ENCODE data around the gene LSM6.

DNA sequence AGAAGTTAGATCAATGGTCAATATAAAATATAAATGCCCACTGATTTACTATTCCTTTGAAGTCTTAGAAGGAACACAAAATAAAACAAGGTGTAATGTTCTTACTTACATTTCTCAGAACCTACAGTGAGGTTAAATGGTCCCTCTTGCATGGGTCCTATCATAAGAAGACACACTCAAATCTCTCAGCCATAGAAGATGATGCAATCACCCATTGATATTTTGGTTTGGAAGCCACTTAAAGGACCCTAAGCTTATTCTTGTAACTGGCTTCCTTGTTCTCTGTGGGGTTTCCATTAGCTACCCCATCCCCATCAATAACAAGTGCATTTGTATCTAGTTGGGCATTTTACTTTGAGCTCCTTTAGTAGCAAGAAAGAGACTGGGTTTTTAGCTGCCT lies 53.9 kb downstream of the LSM6 start:
- TF ChIP-seq, protein P1, sequence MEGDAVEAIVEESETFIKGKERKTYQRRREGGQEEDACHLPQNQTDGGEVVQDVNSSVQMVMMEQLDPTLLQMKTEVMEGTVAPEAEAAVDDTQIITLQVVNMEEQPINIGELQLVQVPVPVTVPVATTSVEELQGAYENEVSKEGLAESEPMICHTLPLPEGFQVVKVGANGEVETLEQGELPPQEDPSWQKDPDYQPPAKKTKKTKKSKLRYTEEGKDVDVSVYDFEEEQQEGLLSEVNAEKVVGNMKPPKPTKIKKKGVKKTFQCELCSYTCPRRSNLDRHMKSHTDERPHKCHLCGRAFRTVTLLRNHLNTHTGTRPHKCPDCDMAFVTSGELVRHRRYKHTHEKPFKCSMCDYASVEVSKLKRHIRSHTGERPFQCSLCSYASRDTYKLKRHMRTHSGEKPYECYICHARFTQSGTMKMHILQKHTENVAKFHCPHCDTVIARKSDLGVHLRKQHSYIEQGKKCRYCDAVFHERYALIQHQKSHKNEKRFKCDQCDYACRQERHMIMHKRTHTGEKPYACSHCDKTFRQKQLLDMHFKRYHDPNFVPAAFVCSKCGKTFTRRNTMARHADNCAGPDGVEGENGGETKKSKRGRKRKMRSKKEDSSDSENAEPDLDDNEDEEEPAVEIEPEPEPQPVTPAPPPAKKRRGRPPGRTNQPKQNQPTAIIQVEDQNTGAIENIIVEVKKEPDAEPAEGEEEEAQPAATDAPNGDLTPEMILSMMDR (IDR thresholded peaks at IDR 0.05): no peak
- no peak for TF ChIP-seq EP300 (IDR thresholded peaks at IDR 0.05)

Measured in stomach (tissue), 4 donors.